GM19463 (cell line): Measurements from ENCODE around the gene CREB3.

Source experiments
- ATAC-seq: cut with Tn5 transposase; IDR thresholded peaks from one replicate; pipeline ENCODE4 v1.9.1; 2021; ENCODE audit warnings: mild to moderate bottlenecking, moderate library complexity; ENCODE audit not compliant: unreplicated experiment

The CREB3 gene

DNA sequence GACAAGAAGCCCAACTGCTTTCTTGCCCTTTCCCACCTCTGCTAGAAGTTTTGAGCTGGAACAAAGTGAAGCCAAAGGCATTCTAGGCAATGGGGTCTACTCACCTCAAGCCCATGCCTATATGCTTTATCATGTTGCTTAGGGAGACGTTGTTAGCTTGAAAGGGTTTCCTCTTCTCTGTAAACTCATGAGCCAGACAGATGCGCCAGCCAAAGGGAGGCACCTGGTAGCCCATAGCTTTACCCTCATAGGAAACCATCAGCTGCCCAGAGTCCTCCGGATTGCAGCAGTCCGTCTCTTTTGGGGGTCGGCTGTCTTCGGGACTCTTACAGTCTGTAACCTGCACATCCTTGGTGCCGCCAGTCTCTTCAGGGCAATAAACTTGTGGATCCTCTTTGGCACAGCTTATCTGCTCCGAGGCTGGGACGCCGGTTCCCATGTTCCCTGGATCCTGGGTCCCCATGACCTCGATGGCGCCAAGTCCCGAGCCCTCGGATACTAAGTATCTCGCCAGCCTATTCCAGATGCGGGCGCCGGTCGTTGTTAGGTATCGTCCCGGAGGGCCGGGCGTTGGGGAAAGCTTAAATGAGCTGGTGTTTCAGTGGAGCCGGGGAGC is 15.9 kb downstream of the CREB3 start:
- ATAC-seq = no peak

GRCh38 chr9:35748858-35749514 is 16.5 kb downstream of the CREB3 start, which contains the start of the genes GBA2 and RGP1:
GBA2 (minus strand) TSS chr9:35749228; CDS start chr9:35748704, 524 bp downstream.
RGP1 (plus strand) TSS chr9:35749287; CDS start chr9:35749756, 469 bp downstream.
- ATAC-seq = peak; percentile 85

DNA sequence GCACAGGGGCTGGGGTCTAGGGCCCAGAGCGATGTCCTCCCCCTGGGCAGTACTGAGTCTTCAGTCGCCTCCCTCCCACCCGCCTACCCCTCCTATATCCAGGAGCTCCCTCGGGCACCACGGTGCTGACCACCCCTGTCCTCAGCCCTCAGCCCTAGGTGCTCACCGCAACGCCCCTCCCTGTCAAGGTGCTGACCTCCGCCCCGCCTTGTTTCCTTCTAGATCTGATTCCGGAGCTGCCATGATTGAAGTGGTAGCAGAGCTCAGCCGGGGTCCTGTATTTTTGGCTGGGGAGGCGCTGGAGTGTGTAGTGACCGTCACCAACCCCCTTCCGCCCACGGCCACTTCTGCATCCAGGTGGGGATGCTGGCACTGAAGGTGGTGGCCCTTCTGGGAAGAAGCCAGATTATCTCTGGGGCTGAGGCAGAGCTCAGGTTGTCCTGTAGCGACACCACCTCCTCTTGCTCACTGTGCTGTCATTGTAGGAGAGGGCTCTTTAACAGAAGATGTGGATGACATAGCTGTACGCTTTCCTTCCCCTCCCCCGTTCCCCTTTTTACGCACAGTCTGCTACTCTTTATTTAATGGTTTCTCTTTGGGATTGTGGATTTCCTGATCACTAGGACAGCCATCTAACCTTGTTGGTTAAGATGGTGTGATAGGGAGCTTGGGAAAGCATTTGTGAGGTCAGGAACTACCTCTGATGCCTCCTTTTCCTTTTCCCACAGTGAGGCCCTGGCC is 17.2 kb downstream of the CREB3 start:
- peak; percentile 15 for ATAC-seq

DNA sequence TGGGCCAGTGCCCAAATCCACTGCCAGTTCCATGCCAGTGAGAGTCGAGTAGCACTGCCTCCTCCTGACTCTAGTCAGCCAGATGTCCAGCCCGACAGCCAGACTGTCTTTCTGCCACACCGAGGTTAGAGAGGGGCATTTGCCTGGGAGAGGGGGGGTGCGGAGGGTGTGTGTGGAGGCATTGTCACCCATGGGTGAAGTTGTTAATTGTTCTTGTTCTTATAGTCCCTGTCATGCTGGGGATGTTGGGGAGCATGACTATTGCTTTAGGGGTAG is 17.7 kb downstream of the CREB3 start:
- no peak for ATAC-seq

- ATAC-seq = no peak
These were observed 21.0 kb downstream of the CREB3 start for GRCh38 chr9:35753466-35753865.

GRCh38 chr9:35754264-35754663 is 21.8 kb downstream of the CREB3 start, which contains the start of gene MSMP:
MSMP (minus strand) TSS chr9:35754276; CDS start chr9:35754129, 147 bp downstream.
- no peak for ATAC-seq

- ATAC-seq = no peak
These were observed 22.6 kb downstream of the CREB3 start for GRCh38 chr9:35755071-35755470.

GRCh38 chr9:35756275-35757225 is 24.1 kb downstream of the CREB3 start:
- peak; percentile 60 for ATAC-seq

GRCh38 chr9:35757226-35757891 is 24.9 kb downstream of the CREB3 start:
- peak; percentile 43 for ATAC-seq

DNA sequence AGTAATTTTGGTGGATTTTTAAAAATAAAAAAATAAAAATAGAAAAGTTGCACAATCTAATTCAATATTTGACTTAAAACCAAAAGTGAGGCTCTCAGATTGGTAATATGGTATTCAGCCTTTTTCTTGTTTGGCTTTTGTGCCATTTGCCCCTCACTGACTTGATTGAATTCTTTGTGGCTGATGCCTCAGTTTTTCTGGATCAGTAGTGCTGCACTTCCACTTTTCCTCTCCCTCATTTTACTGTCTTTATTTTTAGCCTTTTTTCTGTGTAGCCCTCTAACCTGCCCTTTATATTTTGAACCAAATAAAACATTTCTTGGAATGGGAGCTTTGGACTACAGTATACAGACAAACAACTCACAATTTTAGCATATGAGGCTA is 25.4 kb downstream of the CREB3 start:
- ATAC-seq = no peak

- ATAC-seq = no peak
These were observed 26.1 kb downstream of the CREB3 start for GRCh38 chr9:35758475-35759050.

GRCh38 chr9:35759795-35760194 is 27.3 kb downstream of the CREB3 start:
- no peak for ATAC-seq

DNA sequence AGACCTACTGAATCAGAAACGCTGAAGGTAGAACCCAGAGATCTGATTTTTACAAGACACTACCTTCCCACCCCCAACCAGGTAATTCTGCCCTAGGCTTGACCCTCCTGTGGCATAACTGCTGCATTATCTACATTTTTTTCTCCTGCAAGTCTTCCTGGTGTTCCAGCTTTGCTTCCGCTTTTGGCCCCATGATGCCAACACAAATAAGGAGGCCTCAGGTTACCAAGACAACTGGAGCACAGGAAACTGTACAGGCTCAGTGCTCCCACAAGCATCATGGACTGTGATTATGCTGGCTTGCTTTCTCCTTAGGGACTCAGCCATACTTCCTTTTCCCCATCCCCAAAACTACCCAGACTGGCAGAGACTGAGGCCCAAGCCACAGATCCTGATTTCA is 28.2 kb downstream of the CREB3 start:
- ATAC-seq = no peak

GRCh38 chr9:35763181-35763580 is 30.7 kb downstream of the CREB3 start:
- no peak for ATAC-seq

- no peak for ATAC-seq
These were observed 31.3 kb downstream of the CREB3 start for GRCh38 chr9:35763803-35764202.

DNA sequence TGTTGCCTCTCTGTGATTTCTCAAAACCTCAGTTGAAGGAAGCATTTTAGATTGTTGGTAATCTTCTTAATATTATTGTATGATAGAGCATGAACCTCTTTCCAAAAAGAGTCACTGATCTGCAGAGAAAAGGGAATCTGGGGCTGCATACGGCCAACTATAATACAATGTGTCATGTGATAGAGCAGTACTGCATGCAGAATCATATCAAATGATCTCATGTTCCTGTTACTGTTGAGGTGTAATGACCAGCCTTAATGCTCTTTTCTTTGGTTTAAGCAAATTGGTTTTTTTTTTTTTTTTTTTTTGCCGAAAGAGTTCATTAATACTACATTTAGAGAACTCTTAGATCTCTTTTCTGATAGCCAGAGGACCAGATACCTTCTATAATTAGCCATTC is 34.5 kb downstream of the CREB3 start:
- ATAC-seq = no peak

DNA sequence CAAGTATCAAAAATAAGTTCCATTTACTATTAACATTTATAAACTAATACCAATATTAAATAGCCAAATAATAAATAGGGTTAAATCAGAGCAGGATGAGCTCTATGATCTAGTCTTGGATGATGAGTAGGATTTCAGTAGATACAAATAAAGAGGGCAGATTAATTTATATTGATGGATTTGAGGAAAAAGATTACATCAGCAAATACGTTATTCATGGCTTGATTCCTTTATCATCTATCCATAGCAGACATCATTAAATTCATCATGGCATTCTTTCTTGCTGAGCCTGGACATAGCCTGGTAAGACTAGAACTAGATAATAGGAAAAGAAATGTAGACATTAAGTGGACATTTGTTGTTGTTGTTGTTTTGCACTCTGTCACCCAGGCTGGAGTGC is 35.0 kb downstream of the CREB3 start:
- ATAC-seq = no peak

- ATAC-seq = no peak
These were observed 37.3 kb downstream of the CREB3 start for GRCh38 chr9:35769763-35770162.

DNA sequence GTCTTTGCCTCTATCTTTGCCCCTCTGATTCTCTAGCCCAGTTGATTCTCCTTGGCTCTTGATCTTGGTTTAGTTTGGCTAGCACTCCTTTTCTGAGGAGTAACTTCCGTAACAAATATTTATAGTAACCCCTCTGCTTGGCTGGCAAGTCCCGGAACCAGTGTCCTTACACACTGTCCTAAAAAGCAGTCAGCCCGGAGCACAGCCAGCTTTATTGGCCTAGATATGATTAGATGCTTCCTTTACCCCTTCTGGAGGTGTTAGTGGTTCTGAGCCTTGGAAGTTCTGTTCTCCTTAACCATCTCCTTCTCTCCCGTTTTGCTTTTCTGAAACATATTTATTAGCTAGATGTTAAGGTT is 38.6 kb downstream of the CREB3 start:
- no peak for ATAC-seq

DNA sequence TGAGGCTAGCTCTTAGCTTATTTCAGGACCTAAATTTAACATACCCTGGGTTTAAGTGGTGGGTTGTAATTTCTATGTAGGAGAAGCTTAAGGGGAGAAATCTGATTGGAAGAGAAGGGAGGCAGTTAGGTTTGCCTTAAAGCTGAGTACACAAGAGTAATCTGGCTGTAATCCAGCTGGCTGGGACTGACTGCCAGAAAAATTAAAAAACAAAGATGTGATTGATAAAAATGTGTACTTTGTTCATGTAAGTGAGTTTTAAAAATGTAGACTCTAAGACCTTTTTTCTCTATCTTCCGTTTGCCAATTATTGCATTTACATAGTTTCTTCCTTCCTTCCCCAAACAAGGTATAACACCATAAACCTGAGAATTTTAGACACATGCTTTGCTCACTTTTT is 39.1 kb downstream of the CREB3 start:
- no peak for ATAC-seq
